GM21526 (cell line): ENCODE results near the gene SLMAP.

Experiments used
- ATAC-seq: cut with Tn5 transposase; IDR thresholded peaks from one replicate; pipeline ENCODE4 v1.9.1; 2021; ENCODE audit warnings: moderate library complexity; ENCODE audit not compliant: unreplicated experiment, low FRiP score

Gene SLMAP

GRCh38 chr3:57820479-57820878 lies 64.4 kb downstream of the SLMAP start:
- no peak for ATAC-seq

DNA sequence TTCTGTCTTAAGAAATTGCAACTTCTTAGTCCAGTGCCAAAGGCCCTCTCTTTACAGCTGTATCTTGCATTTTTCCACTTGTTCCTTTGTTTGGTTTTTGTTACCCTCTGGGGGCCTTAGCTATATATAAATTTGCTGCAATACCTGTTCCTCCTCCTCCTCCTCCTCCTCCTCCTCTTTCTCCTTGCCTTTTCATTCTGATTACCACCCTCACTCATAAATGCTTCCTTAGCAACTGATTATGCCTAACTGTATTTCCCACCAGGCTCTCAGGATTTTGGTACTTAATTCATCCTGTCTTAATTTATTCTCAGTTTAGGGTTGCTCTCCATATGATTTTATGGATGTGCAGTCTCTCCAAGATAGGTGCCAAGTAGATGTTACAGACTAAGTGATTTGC lies 65.7 kb downstream of the SLMAP start:
- ATAC-seq: no peak

GRCh38 chr3:57822686-57823085 lies 66.6 kb downstream of the SLMAP start:
- ATAC-seq: no peak

DNA sequence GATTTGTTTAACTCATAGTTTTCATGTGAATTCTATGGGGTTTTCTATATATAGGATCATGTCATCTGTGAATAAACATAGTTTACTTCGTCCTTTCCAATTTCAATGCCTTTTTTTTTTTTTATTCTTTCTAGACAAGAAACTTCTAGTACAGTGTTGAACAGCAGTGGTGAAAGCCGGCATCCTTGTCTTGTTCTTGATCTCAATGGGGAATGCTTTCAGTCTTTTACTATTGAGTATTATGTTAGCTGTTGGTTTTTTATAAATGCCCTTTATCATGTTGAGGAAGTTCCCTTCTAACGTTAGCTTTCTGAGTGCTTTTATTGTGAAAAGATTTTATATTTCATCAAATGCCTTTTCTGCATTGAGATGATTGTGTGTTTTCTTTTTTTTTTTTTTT lies 69.0 kb downstream of the SLMAP start:
- ATAC-seq: no peak

- ATAC-seq: no peak
Measured at GRCh38 chr3:57826245-57826951, 70.3 kb downstream of the SLMAP start.

GRCh38 chr3:57826952-57827723 lies 71.0 kb downstream of the SLMAP start:
- ATAC-seq: no peak

- ATAC-seq: no peak
Measured at GRCh38 chr3:57827757-57828156, 71.6 kb downstream of the SLMAP start.

GRCh38 chr3:57832486-57832885 lies 76.4 kb downstream of the SLMAP start:
- no peak for ATAC-seq

- no peak for ATAC-seq
Measured at GRCh38 chr3:57832900-57833313, 76.8 kb downstream of the SLMAP start.

DNA sequence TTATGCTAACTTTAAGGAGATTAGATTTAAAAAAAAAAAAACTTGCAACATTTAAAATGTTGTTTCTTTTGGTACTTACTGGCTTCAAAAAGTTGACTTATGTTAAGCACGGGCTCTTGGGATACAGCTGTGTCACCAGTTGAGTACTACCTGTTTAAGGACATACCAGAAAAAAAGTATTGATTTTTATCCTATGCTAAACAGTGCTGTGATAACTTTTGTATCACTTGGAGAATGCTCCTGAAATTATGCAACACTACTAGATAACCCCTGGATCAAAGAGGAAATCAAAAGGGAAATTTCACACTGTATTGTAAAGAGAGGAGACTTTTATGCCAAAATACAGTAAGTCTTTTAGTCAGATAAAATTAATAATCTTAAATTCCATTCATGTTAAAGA lies 77.7 kb downstream of the SLMAP start:
- ATAC-seq: no peak

DNA sequence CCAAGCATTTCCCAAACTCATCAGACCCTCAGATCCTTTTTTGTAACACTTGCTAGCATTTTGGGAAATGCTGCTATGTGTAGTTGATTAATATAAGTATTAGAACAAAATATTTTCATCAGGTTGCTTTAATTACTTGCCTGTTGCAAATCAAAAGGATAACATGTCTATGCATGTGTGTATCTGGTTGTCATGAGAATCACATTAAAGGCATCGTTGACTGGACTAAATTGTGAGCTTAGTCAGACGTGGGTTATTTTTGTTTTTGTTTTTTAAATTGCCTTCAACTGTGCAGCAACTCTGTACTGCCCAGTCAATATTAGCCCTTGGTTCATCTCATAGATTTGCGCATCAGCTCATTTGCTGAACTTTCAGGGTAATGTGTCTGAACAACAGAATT lies 81.6 kb downstream of the SLMAP start:
- no peak for ATAC-seq

DNA sequence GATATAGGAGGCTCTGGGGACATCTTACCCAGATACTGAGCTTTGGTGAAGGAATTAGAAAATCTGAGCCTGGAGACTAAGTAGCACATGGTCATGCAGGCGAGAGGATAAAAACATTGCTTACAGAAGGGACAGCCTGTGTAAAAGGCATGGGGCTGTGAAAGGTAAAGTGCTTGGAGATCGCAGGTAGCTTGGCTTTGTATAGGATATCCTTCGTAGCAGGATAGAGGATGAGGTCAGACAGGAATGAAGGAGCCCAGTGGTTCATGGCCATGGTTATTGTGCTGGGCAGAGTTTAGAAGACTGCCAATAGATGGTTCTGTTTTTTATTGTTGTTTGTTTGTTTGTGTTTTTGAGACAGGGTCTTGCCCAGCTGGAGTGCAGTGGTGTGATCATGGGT lies 82.5 kb downstream of the SLMAP start:
- ATAC-seq: no peak

DNA sequence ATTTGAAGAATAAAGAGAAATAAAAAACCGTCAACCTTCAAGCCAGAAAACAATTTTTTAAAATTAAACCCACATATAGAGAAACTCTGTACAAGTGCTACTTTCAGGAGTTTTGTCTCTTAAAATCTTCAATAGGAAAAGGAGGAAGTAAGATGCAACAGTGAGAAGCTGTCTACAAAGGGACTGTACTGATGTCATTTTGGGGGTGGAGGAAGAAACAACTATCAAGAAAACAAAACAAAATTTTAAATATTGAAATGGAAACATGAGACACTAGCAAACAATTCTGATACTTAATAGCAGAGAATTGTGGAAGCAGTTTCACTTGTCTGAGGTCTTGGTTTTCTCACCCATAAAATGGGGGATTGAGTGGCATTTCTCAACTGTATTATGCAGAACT lies 84.4 kb downstream of the SLMAP start:
- ATAC-seq: no peak

GRCh38 chr3:57841818-57842217 lies 85.7 kb downstream of the SLMAP start:
- no peak for ATAC-seq

DNA sequence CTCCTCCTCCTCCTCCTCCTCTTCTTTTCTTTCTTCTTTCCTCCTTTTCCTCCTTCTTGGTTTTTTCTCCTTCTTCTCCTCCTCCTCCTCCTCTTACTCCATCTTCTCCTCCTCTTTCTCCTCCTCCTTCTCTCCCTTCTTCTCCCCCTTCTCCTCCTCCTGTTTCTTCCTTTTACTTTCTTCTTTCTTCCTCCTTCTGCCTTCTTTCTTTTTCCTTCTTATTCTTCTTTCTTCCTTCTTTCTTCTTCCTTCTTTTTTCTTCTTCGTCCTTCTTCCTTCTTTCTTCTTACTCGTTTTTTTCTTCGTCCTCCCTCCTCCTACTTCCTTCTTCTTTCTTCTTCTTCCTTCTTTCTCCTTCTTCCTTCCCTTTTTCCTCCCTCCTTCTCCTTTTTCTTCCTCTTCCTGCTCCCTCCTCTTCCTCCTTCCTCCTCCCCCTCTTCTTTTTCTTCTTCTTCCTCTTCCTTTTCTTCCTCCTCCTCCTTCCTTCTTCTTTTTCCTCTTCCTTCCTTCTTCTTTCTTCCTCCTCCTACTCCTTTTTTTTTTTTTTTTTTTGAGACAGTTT lies 92.1 kb downstream of the SLMAP start:
- ATAC-seq: no peak

- no peak for ATAC-seq
Measured at GRCh38 chr3:57851304-57851703, 95.2 kb downstream of the SLMAP start.

DNA sequence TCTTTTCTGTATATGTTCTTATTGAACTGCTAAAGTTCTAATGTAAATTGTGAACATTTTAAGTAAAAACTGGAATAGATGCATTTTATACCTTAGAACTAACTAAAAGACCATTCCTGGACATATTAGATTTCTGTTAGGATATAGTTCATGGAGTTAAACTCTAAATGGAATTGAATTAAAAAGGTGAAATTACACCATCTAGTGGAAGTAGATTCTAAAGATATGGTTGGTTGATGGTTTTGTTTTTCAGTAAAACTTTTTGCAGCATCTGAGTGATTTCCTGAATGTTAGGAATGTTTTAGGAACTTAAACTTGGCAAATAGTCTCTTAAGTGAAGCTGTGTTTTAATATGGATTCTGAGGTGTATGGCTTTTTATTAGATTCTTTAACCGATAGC lies 96.8 kb downstream of the SLMAP start:
- no peak for ATAC-seq

DNA sequence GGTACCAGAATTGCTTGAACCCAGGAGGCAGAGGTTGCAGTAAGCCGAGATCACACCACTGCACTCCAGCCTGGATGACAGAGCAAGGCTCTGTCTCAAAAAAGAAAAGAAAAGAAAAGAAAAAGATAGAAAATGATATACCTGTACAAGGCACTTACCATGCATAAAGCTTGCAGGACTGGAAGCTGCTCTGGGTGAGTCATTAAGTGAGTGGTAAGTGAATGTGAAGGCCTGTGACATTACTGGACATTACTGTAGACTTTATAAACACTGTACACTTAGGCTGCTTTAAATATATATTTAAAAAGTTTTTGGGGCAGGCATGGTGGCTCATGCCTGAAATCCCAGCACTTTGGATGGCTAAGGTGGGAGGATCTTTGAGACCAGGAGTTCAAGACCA lies 99.2 kb downstream of the SLMAP start:
- no peak for ATAC-seq

DNA sequence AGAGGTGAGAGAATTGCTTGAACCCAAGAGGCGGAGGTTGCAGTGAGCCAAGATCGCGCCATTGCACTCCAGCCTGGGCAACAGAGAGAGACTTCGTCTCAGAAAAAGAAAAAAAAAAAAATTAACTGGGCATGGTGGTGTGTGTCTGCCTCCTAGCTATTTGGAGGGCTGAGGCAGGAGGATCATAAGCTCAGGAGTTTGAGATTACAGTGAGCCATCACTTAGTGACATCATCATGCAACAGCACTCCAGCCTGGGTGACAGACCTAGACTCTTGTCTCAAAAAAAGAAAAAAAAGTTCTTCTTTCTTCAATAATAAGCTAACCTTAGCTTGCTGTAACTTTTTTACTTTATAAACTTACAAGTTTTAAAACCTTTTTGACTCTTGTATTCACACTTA lies 99.8 kb downstream of the SLMAP start:
- ATAC-seq: no peak

DNA sequence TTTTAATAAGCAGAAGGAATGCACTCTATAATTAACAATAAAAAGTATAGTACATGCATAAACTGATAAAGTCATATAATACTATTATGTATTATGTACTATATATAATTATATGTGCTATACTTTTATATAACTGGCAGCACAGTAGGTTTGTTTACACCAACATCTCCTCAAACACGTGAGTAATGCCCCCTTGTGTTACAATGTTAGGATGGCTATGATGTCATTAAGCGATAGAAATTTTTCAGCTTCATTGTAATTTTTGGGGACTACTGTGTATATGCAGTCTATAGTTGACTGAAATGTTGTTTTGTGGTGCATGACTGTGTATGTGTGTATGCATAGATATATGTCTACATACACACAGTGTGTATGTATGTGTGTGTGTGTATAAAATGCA lies 100.6 kb downstream of the SLMAP start:
- no peak for ATAC-seq

DNA sequence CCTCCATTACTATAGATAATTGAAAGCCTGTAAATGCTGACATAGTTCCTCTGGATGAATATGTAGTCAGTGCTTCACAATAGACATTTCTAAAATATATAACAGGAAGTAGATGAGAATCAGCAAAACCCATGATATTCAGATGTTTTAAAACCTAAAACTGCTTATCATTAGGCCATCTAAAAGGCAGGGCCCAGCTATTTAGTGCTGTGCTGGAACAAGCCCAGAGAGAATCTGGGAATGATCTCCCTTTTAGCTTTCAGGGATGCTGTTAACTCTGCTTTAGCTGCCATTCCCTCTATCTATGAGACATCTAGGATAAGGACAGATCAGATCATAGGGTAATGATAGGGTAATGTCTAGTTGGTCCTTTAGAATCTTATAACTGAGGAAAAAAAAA lies 106.8 kb downstream of the SLMAP start:
- no peak for ATAC-seq

DNA sequence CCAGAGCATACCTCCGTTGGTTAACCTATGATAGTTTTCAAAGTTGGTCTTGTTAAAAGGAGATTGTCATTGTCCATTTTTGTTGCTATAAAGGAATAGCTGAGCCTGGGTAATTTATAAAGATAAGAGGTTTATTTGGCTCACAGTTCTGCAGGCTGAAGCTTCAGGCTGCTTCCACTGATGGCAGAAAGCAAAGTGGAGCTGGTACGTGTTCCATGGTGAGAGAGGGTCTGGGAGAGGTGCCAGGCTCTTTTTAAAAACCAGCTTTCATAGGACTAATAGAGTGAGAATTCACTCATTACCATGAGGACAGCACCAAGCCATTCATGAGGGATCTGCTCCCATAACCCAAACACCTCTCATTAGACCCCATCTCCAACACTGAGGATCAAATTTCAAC lies 107.3 kb downstream of the SLMAP start:
- ATAC-seq: no peak
